ENCODE measurements around the gene BTF3.

The BTF3 gene

DNA sequence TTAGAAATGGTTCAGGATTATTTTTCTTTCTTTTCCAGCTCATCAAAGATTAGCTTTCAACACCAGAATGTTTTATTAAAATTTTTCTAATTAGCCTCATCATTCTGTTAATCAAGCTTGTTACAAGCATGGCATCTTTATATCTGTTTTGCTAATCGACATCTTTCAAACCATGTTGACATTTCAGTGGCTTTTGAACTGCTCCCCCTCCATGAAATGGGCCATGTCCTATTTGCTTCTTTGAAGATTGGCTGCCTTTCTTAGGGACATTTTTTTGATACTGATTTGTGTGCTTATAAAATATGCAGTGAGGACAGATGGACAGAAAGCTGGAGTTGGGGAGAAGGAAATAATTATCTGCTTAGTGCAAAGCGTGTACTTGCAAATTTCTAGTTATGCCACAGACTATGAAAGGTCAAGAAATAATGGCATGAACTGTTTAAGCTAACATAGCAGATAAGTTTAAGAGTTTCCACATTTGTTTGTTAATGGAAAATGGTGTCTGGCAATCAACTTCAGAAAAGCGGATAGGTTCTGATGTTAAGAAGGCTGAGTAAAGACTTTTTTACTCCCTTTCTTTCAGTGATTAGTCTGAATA is 27.5 kb downstream of the BTF3 start:
- DNase-seq, result no peak

DNA sequence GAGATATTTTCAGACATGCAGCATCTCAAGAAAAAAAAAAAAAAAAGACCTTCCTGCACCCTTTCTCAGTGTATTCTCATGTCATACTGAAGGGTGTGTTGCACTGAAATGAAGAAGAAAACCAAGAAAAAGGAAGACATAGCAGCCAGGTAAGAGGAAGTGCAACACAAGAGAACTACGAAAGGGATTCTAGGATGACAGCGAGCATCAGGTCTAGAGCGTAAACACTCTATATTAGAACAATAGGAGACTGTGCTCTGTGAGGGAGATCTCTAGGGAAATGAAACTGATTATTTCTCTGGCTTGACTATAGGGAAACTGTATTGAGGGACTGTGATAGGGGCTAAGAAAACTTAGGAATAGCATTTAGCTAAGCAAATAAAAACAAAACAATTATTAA is 30.0 kb downstream of the BTF3 start:
- no peak for DNase-seq

DNA sequence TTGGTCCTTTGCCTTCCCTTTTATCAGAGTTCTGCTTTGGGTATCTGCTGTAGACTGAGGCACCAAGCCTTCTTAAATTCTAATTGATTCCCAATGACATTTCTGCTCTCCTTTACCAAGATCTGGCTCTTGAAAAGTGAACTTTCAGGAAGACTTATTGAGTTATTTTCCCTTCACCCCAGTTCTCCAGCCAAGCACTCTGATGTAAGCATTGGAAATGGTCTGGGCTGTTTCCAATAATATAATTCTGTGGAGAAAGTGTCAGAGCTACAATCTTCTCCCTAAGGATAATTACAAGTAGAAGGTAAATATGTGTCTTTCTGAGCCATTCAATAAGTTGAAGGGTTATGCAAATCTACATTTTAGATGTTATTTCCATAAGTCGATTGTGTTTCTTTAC is 30.8 kb downstream of the BTF3 start:
- DNase-seq, result no peak

GRCh38 chr5:73531356-73531755 is 33.1 kb downstream of the BTF3 start:
- DNase-seq, result no peak

- DNase-seq, result no peak
Observed at GRCh38 chr5:73532195-73532594, 34.0 kb downstream of the BTF3 start.

DNA sequence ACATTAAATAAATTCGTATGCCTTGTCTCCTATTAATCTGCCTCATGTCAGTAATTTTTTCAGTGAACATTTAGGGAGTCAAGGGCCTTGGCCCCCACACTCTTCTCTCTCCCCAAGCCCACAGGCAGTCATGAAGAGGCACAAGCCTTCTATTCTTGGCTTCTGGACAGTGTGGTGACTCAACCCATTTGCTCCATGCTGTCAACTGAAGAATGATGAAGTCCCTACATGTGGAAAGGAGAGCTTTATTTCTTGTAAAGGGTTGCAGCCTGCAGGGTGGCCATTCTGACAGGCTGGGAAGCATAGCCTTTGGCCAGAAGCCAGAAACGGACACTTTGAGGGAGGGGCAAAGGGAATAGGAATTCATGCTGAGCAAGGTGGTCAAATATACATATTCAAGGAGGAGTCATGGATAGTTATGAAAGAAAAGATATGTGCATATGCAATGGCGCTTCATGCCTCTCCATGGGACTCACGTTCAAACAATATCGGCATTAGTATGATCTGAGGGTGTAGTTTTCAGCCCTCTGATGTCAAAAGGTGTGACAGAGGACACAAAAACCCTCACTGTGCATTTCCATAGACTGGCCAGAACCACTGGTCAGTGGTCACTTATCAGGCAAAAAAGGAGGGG is 35.9 kb downstream of the BTF3 start:
- DNase-seq, result no peak

DNA sequence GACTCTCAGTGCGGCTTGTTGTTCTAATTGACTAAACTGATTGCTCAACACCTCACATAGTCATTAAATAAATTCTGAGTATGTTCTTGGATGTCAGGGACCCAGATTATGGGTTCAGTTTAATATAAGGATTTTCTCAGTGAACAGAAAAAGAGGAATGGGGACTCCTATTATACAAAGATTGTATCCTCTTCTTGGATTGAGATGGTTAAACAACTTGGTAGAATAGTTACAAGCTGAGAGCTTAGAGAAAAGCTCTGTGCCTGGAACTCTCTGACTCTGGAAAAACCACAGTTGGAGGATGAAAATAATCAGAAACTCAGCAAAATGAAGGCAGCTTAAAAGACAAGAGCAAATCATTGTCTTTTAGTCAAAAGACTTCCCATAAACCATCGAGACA is 36.7 kb downstream of the BTF3 start:
- DNase-seq, result no peak

- no peak for DNase-seq
Observed at GRCh38 chr5:73539730-73540129, 41.5 kb downstream of the BTF3 start.

- no peak for DNase-seq
Observed at GRCh38 chr5:73540192-73540591, 42.0 kb downstream of the BTF3 start.

- DNase-seq, result no peak
Observed at GRCh38 chr5:73542020-73542419, 43.8 kb downstream of the BTF3 start.

GRCh38 chr5:73544429-73545402 is 46.5 kb downstream of the BTF3 start:
- DNase-seq, result no peak

DNA sequence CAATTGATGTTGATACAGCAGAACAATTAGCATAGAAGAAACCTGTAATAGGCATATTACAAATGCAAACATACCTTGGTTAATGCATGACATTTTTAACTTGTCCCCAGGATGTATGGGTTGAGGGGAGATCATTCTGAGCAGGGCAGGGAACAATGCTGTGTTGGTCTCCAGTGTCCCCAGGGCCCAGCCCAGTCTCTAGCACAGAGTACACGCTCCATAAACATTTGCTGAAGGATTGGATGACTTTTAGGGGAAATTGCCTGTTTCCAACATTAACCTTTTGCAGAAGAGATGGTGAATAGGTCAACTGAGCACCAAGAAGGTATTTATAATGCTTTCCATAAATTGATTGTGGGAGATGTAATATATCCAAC is 47.1 kb downstream of the BTF3 start:
- DNase-seq, result no peak

DNA sequence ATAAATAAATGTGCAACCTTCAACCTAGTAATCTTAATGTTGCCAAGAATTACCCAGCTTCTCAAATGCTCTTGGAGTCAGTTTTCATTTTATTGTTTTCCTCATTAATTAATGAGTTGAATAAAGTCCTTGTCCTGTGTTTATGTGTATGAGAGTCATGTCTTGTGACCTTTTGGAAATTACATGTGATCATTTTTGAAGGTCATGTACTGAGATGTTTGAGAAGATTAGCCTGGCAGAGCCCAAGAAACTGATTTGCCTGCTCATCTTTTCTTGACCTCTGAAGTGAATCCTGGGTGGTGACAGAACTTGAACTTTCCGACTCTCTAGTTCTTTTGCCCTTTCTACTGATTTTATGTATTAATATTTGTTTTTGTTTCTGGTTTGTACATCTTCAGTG is 51.8 kb downstream of the BTF3 start:
- DNase-seq, result no peak

DNA sequence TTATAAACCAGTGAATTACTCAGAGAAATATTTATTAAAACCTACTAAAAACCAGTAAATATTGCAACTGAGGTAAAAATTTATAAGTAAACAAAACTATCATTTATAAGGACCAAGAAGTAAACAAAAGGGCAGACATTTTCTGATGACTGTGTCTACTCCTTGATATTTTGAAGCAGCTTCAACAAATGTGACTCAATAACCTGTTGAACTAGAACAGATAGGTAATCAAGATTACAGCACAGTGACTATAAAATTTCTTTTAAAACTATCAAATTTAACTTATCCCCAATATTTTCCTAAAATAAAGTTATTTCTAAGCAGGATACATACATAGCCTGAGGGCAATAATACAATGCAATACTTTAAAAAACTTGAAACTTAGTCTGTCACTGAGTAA is 54.4 kb downstream of the BTF3 start:
- no peak for DNase-seq

All from NCI-H446 (cell line).